HFF-Myc (cell line): ENCODE measurements around the gene SORBS1.

Experiments
- DNase-seq: peaks from one replicate; pipeline ENCODE4 v3.0.0-alpha.2; 2011; ENCODE audit warnings: low read depth; ENCODE audit errors: extremely low read depth
- H3K4me3 ChIP-seq: replicated peaks from 2 replicates; pipeline ENCODE4 v1.5.1; 2011; ENCODE audit warnings: low read depth, mild to moderate bottlenecking, control low read depth, low read length
- TF ChIP-seq, protein P1 (sequence below): IDR thresholded peaks from 2 replicates; pipeline ENCODE4 v1.5.1; 2012; ENCODE audit warnings: mild to moderate bottlenecking, low read depth, low read length, control low read depth; ENCODE audit errors: missing control alignments

The SORBS1 gene

DNA sequence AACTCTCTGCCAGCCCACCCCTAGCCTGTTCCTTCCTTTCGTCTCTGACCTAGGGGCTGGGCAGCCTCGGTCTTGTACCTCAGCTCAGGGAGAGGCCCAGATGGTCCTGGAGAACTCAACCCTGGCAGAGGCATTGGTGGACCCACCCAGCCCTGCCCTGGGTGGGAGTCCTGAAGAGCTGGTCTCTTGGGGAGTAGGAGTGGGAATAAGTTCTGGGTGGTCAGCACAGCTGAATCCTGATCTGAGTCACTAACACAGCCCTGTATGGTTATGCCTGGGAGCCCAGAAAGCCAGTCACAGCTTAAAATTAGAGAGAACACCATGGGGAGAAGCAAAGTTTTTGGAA lies 84.0 kb downstream of the SORBS1 start:
- DNase-seq, result no peak
- H3K4me3 ChIP-seq, result no peak overlapping the region
- TF ChIP-seq, protein P1, sequence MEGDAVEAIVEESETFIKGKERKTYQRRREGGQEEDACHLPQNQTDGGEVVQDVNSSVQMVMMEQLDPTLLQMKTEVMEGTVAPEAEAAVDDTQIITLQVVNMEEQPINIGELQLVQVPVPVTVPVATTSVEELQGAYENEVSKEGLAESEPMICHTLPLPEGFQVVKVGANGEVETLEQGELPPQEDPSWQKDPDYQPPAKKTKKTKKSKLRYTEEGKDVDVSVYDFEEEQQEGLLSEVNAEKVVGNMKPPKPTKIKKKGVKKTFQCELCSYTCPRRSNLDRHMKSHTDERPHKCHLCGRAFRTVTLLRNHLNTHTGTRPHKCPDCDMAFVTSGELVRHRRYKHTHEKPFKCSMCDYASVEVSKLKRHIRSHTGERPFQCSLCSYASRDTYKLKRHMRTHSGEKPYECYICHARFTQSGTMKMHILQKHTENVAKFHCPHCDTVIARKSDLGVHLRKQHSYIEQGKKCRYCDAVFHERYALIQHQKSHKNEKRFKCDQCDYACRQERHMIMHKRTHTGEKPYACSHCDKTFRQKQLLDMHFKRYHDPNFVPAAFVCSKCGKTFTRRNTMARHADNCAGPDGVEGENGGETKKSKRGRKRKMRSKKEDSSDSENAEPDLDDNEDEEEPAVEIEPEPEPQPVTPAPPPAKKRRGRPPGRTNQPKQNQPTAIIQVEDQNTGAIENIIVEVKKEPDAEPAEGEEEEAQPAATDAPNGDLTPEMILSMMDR, result no peak

DNA sequence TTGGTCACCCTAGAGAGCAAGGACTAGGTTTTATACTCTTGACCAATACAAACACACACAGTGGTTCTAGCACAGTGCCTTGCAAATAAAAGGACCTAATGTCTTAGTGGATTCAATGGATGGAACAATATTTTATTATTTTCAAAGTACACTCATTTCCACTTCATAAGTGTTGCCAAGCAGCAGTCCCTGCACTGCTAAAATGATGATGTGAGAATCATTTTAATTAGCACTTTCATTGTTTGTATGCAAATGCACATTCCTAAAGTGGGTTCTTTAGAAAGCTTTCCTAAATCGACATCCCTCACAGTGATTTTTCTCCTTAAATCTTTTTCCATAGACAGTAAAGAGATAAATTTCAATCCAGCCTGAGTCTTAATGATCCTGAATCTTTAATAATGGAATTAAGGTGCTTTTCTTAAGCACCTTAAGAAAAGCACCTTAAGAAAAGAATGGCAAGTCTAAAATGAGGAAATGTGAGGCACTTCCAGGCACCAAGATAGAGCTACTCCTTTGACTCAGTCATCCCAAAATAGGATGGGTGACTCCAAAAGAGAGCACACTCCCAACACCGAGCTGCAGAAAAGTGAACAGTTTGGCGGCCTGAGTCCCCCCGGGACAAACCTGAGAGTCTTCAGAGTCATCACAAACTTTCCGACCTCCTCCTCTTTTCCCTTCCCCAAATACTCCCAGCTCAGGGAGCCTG lies 84.5 kb downstream of the SORBS1 start:
- TF ChIP-seq, protein P1, result no peak
- H3K4me3 ChIP-seq, result no peak overlapping the region
- DNase-seq, result no peak

DNA sequence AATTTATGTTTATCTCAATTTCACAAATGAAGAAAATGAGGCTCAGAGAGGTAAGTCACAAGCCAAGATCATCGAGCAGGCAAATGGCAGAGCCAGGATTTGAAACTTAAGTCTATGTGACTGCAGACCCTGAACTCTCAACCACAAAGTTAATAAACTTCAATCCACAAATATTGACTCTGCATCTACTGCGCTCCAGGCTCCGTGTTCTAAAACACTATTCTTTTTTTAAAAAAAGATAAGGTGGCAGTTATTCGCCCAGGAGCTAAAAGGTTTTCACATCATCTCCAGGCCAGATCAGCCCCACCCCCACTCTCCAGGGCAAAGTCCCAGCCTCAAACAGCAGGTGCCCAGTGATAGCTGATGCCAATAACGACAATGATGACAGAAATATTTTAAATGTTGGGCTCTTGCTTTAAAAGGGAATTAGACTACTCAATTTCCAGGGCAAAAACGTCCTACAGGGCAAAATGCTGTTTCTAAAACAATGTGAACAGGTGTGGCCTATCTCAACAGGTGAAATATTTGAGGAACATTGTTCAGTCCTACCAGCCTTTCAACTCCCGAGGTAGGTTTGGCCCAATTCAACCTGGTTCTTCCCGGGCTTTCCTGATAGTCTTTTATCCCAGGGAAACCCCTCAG lies 85.2 kb downstream of the SORBS1 start:
- TF ChIP-seq, protein P1, result no peak
- DNase-seq, result no peak
- no peak overlapping the region for H3K4me3 ChIP-seq

DNA sequence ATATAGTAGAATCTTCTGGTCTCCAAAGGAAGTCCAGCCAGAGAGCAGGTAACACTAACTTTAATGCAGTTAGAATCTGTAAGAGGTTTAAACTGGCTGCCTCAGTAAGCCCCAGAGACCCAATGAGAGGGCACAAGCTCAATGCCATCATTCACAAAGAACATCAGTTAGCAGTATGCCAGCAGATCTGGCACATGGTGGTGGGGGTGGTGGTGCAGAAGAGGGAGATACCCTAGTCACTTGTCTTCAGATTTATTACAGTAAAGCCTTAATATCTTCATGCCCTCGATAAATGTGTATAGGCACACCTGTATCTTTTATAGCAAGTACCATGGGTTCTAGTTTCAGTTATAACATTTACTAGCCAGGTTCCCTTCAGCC lies 86.2 kb downstream of the SORBS1 start:
- no peak overlapping the region for H3K4me3 ChIP-seq
- TF ChIP-seq, protein P1, result no peak
- no peak for DNase-seq

DNA sequence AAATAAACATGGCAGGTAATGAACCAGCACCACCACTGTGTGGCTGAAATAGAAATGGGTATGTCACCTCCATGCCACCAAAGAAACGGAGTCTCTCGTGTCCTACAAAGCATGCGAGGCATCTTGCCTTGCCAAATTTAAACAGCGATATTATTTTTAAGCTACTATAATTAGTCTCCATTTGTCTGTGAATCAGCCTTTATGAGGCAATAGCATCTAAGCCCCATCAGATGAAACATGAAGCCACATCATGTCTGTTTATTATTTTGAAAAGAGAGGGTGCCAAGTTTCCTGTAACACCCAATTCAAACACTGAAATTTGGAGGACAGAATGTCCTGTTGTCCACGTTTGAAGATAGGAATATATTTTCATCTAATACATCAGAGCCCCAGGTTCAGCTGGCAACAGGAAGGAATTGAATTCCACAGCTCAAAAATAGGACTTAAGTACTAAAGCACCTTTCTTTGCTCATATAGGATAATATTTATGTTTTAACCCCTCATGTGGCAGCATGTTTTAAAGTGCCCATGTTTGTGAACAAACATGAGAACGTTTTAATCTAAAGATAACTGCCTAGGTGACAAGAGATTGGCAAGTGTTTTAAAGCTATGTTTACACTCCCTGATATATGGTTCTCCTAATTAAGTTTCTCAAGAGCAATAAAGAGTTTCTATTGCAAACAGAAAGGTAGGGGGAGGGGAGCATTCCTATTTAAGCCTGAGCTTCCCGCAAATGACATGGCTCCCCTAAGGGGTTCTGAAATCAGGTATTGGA lies 86.8 kb downstream of the SORBS1 start:
- H3K4me3 ChIP-seq, result no peak overlapping the region
- DNase-seq, result no peak
- TF ChIP-seq, protein P1, result no peak

DNA sequence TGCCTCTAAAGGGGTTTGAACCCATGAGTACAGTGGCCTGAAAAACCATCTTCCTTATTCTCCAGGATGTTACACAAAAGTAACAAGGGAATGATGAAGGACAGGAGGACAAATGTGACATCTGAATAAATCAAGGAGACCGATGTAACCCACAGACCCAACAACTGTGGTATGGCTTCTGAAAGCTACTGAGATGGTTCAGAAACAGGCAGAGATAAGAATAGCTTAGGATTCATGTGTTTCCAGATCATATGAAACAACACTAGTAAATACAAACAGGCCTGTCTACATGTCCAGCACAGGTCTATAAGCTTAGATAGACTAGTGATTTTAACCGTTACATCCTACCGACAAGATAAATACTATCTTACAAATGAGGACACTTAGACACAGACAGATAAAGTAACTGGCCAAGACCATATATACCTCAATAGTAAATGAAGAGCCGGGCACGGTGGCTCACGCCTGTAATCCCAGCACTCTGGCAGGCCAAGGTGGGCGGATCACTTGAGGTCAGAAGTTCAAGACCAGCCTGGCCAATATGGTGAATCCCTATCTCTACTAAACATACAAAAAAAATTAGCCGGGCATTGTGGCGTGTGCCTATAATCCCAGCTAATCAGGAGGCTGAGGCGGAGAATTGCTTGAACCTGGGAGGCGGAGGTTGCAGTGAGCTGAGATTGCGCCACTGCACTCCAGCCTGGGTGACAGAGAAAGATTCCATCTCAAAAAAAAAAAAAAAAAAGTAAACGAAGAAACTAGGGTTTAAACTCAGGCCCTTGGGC lies 88.7 kb downstream of the SORBS1 start:
- TF ChIP-seq, protein P1, result no peak
- H3K4me3 ChIP-seq, result no peak overlapping the region
- DNase-seq, result no peak
